ENCODE results near the gene RELN. TPM values are rescaled to one million over a fixed set of nuclear protein-coding genes. Genes with fewer than 3 reads are reported as not detected.

The RELN gene
- total RNA-seq, 6 donors from 2014 or later = 1.1 to 3.6 (median 2.6) TPM; not detected in 1

- no peak for ATAC-seq (ENCODE audit: low FRiP score in 2 of 2)
- Histone ChIP-seq H3K36me3 (no peaks in the 10 kb centered on the region), H3K27me3 (no peaks in the 10 kb centered on the region), H3K27ac (no peak overlapping the region), H3K4me3 (no peak overlapping the region), H3K9me3 (no peaks in the 10 kb centered on the region), H3K4me1 (no peaks in the 10 kb centered on the region)
- 31 to 53% methylated on average over 1 of the region's 1 CpG for WGBS, 2 donors
- DNase-seq = no peak
- TF ChIP-seq EP300 (IDR thresholded peaks at IDR 0.05) (no peak), CTCF (IDR thresholded peaks at IDR 0.05) (no peak), POLR2AphosphoS5 (IDR thresholded peaks at IDR 0.05) (no peak), POLR2A (IDR thresholded peaks at IDR 0.05) (no peak)
These were observed 37.0 kb downstream of the RELN start for GRCh38 chr7:103952408-103952807.

- H3K27ac ChIP-seq = no peak overlapping the region
- no peaks in the 10 kb centered on the region for H3K27me3 ChIP-seq
- H3K4me3 ChIP-seq = no peak overlapping the region
- no peaks in the 10 kb centered on the region for H3K36me3 ChIP-seq
- DNase-seq (no peak), ATAC-seq (ENCODE audit: low FRiP score in 2 of 2) (no peak)
- H3K4me1 ChIP-seq = no peaks in the 10 kb centered on the region
- H3K9me3 ChIP-seq = no peaks in the 10 kb centered on the region
- WGBS, 2 donors = 58 to 72% methylated on average over 2 of the region's 2 CpGs
- no peak for TF ChIP-seq EP300 (IDR thresholded peaks at IDR 0.05)
These were observed 38.1 kb downstream of the RELN start for GRCh38 chr7:103951311-103951710.

GRCh38 chr7:103949374-103949773, 40.1 kb downstream of the RELN start:
- Histone ChIP-seq H3K4me3 (no peak overlapping the region), H3K27me3 (no peaks in the 10 kb centered on the region), H3K36me3 (no peaks in the 10 kb centered on the region), H3K9me3 (no peaks in the 10 kb centered on the region), H3K4me1 (no peaks in the 10 kb centered on the region), H3K27ac (no peak overlapping the region)
- TF ChIP-seq POLR2AphosphoS5 (IDR thresholded peaks at IDR 0.05) = no peak
- no peak for TF ChIP-seq EP300 (IDR thresholded peaks at IDR 0.05)
- no peak for TF ChIP-seq CTCF (IDR thresholded peaks at IDR 0.05)
- TF ChIP-seq POLR2A (IDR thresholded peaks at IDR 0.05) = no peak
- no peak for DNase-seq
- WGBS, 2 donors = 57 to 69% methylated on average over 7 of the region's 7 CpGs
- no peak for ATAC-seq (ENCODE audit: low FRiP score in 2 of 2)

GRCh38 chr7:103947026-103947655, 42.3 kb downstream of the RELN start:
- DNase-seq = no peak
- Histone ChIP-seq H3K27me3 (no peaks in the 10 kb centered on the region), H3K4me3 (no peak overlapping the region), H3K36me3 (no peaks in the 10 kb centered on the region), H3K27ac (no peak overlapping the region), H3K4me1 (no peaks in the 10 kb centered on the region), H3K9me3 (no peaks in the 10 kb centered on the region)
- no peak for TF ChIP-seq CTCF (IDR thresholded peaks at IDR 0.05)
- TF ChIP-seq POLR2A (IDR thresholded peaks at IDR 0.05) = no peak
- no peak for TF ChIP-seq EP300 (IDR thresholded peaks at IDR 0.05)
- 71 to 74% methylated on average over 2 of the region's 2 CpGs for WGBS, 2 donors
- no peak for ATAC-seq (ENCODE audit: low FRiP score in 2 of 2)

- H3K4me3 ChIP-seq = no peak overlapping the region
- no peaks in the 10 kb centered on the region for H3K27me3 ChIP-seq
- H3K9me3 ChIP-seq = no peaks in the 10 kb centered on the region
- H3K27ac ChIP-seq = no peak overlapping the region
- ATAC-seq (ENCODE audit: low FRiP score in 2 of 2) = no peak
- H3K36me3 ChIP-seq = no peaks in the 10 kb centered on the region
- no peaks in the 10 kb centered on the region for H3K4me1 ChIP-seq
- 86 to 91% methylated on average over 6 of the region's 6 CpGs for WGBS, 2 donors
- DNase-seq = no peak
- TF ChIP-seq POLR2AphosphoS5 (IDR thresholded peaks at IDR 0.05) (no peak), EP300 (IDR thresholded peaks at IDR 0.05) (no peak), POLR2A (IDR thresholded peaks at IDR 0.05) (no peak), CTCF (IDR thresholded peaks at IDR 0.05) (no peak)
These were observed 45.1 kb downstream of the RELN start for GRCh38 chr7:103944230-103944900.
